GM19193 (cell line): ENCODE results near the gene SLC39A8.

Source experiments
- POLR2A ChIP-seq: IDR thresholded peaks from 4 replicates; pipeline ENCODE4 v1.6.1; 2011; ENCODE audit not compliant: insufficient read depth, insufficient read length; ENCODE audit errors: extremely low read depth

Gene SLC39A8

DNA sequence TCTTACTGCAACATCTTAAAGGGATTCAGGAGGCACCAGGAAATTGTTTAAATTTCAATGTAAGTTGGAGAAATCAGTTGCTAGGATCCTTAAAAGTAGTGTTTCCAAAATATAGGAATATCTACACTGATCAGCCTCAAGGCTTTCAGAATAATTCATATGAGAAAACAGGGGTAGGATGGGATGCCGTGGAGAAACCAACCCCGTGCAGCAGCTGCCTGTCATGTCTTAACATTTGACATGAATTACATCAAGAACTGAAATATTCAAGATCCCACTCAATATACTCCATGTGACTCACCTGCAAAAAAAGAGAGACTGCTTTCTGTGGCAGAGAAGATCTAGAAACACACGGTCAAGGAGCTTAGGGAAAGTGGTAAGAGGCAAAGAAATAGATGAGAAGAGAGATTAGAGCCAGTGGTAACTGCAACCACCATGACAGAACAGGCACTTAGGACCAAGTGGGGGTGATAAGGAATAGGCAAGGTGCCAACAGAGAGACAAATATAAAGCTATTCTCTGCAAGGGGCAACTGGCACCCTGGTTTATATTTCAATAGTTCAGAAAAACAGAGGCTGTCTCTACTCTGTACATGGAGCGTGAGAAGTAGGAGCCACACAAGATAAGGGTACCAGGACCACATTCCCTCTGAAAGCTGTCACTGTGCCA, 64.0 kb downstream of the SLC39A8 start:
- TF ChIP-seq POLR2A: no peak

- TF ChIP-seq POLR2A: no peak
These were observed 73.0 kb downstream of the SLC39A8 start for GRCh38 chr4:102272318-102272717.

DNA sequence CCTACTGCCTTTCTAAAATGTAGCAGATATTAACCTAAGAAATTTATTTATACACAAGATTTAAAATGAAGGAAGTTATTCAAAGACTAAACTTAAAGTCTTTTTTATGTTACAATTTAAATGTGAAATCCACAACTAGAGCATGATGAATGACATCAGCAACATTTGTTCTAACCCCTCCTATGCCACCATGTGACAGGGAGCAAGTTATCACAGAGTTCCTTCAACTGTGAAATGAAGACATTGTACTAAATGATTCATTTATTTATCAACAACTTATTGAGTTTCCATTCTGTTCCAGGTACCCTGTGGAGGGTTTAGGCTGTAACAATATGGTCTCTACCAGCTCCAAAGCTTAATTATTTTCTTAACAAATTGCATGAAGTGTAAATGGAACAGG, 76.9 kb downstream of the SLC39A8 start:
- TF ChIP-seq POLR2A: no peak

- no peak for TF ChIP-seq POLR2A
These were observed 82.1 kb downstream of the SLC39A8 start for GRCh38 chr4:102263024-102263787.

GRCh38 chr4:102259702-102260101, 85.6 kb downstream of the SLC39A8 start:
- no peak for TF ChIP-seq POLR2A

GRCh38 chr4:102259081-102259480, 86.2 kb downstream of the SLC39A8 start:
- no peak for TF ChIP-seq POLR2A

GRCh38 chr4:102256321-102256720, 89.0 kb downstream of the SLC39A8 start:
- no peak for TF ChIP-seq POLR2A

GRCh38 chr4:102253860-102254259, 91.4 kb downstream of the SLC39A8 start:
- TF ChIP-seq POLR2A: no peak

- TF ChIP-seq POLR2A: no peak
These were observed 93.1 kb downstream of the SLC39A8 start for GRCh38 chr4:102252171-102252570.

GRCh38 chr4:102250341-102250740, 94.9 kb downstream of the SLC39A8 start:
- TF ChIP-seq POLR2A: no peak

DNA sequence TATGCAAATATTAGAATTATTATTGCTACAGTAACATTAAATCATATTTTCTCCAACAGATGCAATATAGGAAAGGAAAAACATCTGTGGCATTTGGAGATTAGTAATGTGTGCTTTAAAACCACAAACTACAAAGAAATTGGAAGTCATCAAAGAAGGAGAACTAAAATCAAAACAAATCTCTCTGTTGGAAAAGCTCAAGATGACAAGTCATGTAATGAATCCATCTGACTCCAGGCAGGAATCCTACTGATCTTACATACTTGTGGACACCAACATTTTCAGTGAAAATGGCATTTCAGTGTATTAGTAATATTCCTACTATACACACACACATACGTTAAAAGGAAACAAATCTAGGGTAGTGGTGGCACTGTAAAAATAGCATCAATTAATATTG, 98.2 kb downstream of the SLC39A8 start:
- TF ChIP-seq POLR2A: no peak

GRCh38 chr4:102246416-102246815, 98.9 kb downstream of the SLC39A8 start:
- no peak for TF ChIP-seq POLR2A

DNA sequence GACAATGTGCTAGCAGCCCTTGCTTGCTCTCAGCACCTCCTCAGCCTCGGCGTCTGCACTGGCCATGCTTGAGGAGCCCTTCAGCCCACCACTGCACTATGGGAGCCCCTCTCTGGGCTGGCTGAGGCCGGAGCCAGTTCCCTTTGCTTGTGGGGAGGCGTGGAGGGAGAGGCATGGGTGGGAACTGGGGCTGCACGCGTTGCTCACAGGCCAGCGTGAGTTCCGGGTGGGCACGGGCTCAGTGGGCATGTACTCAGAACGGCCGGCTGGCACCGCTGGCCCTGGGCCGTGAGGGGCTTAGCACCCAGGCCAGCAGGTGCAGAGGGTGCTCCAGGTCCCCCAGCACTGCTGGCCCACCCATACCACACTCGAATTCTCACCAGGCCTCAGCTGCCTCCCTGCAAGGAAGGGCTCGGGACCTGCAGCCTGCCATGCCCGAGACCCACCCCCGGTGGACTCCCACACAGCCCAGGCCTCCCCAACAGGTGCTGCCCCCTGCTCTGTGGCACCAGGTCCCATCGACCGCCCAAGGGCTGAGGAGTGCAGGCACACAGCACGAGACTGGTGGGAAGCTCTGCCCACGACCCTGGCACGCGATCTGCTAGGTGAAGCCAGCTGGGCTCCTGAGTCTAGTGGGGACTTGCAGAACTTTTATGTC, 100.3 kb downstream of the SLC39A8 start:
- no peak for TF ChIP-seq POLR2A

- TF ChIP-seq POLR2A: no peak
These were observed 110.9 kb downstream of the SLC39A8 start for GRCh38 chr4:102234243-102234838.

GRCh38 chr4:102230194-102230593, 115.1 kb downstream of the SLC39A8 start:
- no peak for TF ChIP-seq POLR2A
